NCI-H774 (cell line): ENCODE results near the gene TBKBP1.
"Not testable (repeated sequence)": the region's sequence is repeated elsewhere in the genome, so short reads cannot be mapped to it uniquely, and the experiment has no call there.

Experiments
- DNase-seq: peaks from one replicate; lab custom pipeline; 2025; lab: John Stamatoyannopoulos, UW

TBKBP1 gene

GRCh38 chr17:47682138-47682537 lies 11.8 kb upstream of the TBKBP1 start:
- no peak for DNase-seq

GRCh38 chr17:47682727-47683126 lies 11.2 kb upstream of the TBKBP1 start:
- DNase-seq: not testable (repeated sequence)

DNA sequence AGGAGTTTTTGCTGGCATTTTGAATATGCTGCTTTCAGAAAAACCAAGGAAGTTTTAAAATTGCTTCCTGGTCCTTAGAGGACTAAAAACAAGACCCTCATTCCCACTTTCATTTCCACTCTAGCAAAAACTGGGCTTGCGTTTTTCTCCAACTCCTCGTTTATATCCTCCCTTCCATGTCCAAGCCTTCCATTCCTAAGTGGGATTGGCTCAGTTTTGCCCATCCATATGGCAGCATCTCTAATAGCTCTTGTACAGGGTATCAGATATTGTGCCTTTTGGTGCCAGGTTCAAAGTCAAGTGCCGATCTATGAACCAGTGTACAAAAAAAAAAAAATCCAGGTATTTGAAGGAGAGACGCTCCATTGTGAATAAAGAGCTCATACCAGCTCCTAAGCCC lies 9.9 kb upstream of the TBKBP1 start:
- DNase-seq: no peak

GRCh38 chr17:47684535-47685193 lies 9.3 kb upstream of the TBKBP1 start:
- DNase-seq: no peak

- DNase-seq: no peak
Observed at GRCh38 chr17:47685556-47686275, 8.2 kb upstream of the TBKBP1 start.

GRCh38 chr17:47686276-47686635 lies 7.7 kb upstream of the TBKBP1 start:
- no peak for DNase-seq

- no peak for DNase-seq
Observed at GRCh38 chr17:47686664-47687327, 7.2 kb upstream of the TBKBP1 start.

DNA sequence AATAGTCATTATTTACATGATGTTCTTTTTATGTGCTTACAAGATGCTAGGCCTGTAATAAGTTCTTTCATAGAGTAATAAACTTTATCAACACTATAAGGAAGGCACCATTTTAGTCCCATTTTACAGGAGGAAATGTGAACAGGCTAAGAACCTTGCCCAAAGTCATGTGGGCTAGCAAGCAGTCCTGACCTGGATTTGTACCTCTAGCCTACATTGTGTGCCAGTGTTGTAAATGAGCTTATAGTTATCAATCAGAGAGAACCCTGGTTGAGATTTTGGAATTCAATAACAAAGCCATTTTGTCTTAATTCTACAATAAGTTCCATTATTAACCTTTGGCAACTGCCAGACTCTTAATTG lies 6.7 kb upstream of the TBKBP1 start:
- DNase-seq: no peak

GRCh38 chr17:47687748-47688147 lies 6.2 kb upstream of the TBKBP1 start:
- DNase-seq: no peak

- DNase-seq: no peak
Observed at GRCh38 chr17:47690121-47690520, 3.8 kb upstream of the TBKBP1 start.

GRCh38 chr17:47692137-47692894 lies 1.6 kb upstream of the TBKBP1 start:
- no peak for DNase-seq

GRCh38 chr17:47692895-47693730 lies 848 bp upstream of the TBKBP1 start:
- peak; percentile 21 for DNase-seq

DNA sequence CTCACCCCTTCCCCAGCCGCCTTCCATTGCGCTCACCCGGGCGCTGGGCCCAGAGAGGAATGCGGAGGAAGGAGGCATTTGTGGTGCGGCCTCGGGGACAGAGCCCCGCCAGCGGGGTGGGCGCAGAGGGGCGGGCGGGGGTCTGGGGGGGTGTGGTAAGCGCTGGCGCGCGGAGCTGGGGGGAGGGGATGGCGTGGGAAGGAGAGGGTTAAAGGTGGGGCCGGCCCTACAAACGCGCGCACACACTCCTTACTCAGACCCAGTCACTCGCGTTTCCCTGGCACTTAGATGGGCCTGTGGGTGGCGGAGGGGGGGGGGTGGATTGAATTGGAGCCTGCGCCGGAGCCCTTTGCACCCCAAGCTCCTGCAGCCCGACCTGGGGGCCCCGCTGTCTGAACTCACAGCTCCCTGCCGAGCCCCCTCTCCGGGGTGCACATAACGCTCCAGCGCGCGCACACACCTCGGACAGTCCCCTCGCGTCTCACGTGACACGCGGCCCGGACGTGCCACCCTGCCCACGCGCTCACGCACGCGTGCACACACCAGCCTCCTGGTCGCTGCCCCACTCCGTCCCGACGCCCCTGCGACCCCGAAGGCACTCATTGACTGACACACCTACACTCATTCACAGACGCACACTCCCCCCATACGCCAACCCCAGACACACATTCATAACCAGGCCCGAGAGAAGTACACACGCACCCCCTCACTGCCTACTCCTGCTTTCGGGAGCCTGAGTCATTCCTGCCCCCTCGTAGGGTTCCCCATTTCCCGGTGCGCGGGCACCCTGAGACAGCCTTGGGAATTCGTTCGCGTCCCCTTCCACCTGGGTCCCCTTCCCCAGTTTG lies 844 bp downstream of the TBKBP1 start:
- DNase-seq: peak; percentile 35

GRCh38 chr17:47695429-47696376 lies 1.7 kb downstream of the TBKBP1 start:
- DNase-seq: no peak

- no peak for DNase-seq
Observed at GRCh38 chr17:47696717-47697642, 3.0 kb downstream of the TBKBP1 start.

DNA sequence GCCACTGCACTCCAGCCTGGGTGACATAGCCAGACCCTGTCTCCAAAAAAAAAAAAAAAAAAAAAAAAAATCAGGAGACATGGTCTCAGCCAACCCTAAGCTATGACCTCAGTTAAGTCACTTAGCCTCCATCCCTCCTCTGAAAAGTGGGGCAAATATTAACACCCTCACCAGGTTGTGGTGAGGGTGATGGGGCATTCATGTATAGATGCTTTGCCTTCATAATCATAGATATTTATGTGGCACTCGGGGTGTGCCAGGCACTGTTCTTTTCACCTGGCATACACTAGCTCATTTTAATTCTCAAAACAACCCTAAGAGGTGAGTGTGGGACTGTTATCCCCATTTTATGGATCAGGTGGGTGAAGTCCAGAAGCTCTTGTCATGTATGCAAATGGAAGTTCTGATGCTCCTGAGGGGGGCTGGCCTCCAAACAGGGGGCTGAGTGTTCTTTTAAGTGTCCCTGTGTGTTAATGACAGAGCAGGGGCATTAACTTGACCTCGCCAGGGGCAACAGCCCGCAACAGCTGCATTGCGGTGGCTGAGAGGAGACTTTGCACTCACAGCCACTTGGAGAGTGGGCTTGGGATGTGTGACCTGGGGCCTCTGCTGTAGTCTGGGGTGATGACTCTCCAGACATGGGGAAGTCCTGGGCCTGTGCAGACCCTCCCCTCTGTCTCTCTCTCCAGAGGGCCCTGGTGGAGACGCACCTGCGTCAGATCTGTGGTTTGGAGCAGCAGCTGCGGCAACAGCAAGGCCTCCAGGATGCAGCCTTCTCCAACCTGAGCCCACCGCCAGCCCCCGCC lies 4.1 kb downstream of the TBKBP1 start:
- DNase-seq: no peak

DNA sequence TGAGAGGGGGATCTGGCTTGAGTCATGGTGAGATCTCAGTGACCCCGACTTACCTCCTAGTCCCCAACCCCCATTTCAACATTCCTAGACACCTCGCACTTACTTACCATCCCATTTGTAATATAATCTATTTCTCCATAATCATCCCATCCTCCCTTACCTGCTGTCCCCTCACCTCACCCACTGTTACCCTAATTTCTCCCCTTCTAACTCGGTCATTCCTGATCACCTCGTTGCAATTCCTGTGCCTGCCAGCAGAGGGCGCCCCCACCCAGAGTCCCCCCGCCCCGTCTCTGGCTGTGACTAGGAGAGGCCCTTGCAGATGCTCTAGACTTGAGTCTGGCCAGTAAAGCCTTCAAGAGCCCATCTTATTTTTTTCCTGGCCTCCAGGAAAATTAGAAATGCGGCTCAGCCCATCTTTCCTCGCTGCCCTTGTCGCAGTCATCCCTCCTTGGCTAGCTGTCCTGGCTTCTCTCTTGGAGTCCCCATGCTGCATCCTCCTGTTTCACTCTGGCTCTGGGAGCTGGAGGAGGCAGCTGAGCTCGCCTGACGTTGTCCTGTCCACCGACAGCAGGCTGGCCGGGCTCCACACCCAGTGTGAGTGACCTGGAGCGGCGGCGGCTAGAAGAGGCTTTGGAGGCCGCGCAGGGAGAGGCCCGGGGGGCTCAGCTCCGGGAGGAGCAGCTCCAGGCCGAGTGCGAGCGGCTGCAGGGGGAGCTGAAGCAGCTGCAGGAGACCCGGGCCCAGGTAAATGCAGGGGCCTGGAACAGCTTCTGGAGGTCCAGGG lies 5.0 kb downstream of the TBKBP1 start:
- peak; percentile 20 for DNase-seq
